GM10266 (cell line): ENCODE measurements around the gene NXPH3.

ENCODE experiments used
- DNase-seq: peaks from one replicate; pipeline ENCODE4 v3.0.0; 2012; ENCODE audit errors: extremely low spot score
- CTCF ChIP-seq: IDR thresholded peaks from 2 replicates; pipeline ENCODE4 v1.5.1; 2012; ENCODE audit warnings: mild to moderate bottlenecking, low read depth; ENCODE audit not compliant: control insufficient read depth, insufficient read depth; ENCODE audit errors: missing control alignments

The NXPH3 gene

GRCh38 chr17:49596613-49597244 lies 21.1 kb downstream of the NXPH3 start:
- TF ChIP-seq CTCF, result no peak

GRCh38 chr17:49597436-49597835 lies 21.8 kb downstream of the NXPH3 start:
- no peak for DNase-seq
- no peak for TF ChIP-seq CTCF

More at GRCh38 chr17:49596613-49597244, 21.1 kb downstream of the NXPH3 start:
- no peak for DNase-seq

DNA sequence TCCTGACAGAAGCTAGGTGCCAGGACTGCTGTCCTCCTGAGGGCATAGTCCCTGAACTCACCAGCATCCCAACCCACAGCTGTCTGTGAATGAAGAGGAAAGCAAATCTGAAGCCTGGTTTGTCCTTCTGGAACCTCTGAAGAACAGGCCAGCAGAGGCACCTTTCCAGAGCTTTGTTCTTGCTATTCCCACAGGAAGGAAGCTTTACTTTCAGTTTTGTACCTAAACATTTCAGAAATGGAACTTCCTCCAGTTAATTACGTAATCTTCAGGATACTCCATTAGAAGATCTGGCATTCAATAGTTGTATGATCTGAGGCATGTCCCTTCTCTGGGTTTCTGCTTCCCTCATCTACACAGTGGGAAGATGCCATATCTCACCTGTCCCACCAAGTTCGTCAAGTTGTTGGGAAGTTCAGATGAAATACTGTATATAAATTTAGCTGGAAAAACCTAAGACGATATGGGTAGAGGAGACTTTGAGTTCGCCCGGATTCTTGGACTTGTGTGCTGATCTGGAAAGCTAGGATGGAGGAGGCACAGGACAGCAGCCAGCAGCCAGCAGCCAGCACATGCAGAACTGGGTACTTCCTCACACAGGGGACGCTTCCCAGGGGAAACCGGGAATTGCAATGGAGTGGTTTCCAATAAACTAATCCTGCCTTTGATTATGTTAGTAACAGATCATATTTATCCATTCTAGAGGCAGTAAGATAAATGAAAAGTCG lies 22.4 kb downstream of the NXPH3 start:
- DNase-seq, result no peak
- TF ChIP-seq CTCF, result no peak

DNA sequence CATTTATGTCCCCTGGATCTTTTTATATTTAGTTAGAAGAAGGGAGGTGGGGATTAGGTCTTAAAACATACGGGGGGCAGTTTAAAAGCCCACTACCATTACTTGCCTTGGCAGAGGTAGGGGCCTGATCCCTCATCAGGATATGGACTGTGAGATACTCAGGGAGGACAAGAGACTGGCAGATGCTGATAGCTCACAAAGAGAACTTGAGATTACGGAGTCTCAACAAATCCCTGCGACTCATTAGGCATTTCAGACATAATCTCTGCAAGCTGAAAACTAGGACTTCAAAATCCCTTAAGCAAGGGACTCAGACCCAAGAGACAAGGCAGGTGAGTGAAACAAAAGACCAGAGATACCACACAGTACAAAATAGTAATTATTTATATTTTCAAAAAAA lies 23.2 kb downstream of the NXPH3 start:
- no peak for TF ChIP-seq CTCF
- DNase-seq, result no peak

GRCh38 chr17:49600949-49601348 lies 25.3 kb downstream of the NXPH3 start:
- no peak for DNase-seq
- no peak for TF ChIP-seq CTCF

- no peak for TF ChIP-seq CTCF
- DNase-seq, result no peak
Observed at GRCh38 chr17:49602783-49603182, 27.1 kb downstream of the NXPH3 start.

- no peak for DNase-seq
- no peak for TF ChIP-seq CTCF
Observed at GRCh38 chr17:49603238-49603637, 27.6 kb downstream of the NXPH3 start.
